ENCODE measurements around the gene RNF152.

- TF ChIP-seq POLR2A (IDR thresholded peaks at IDR 0.05): no peak
- TF ChIP-seq CTCF (IDR thresholded peaks at IDR 0.05): no peak
- TF ChIP-seq POLR2AphosphoS5 (IDR thresholded peaks at IDR 0.05): no peak
These were observed 4.0 kb upstream of the RNF152 start for GRCh38 chr18:61896757-61897156.
